Neural progenitor cell (in vitro differentiated cells): ENCODE data around the gene ETV1. TPM values are rescaled to one million over a fixed set of nuclear protein-coding genes. Genes with fewer than 3 reads are reported as not detected.

Experiments used
- DNase-seq: peaks from one replicate; pipeline ENCODE4 v3.0.0-alpha.2; 2016; ENCODE audit warnings: low spot score
- H2AFZ ChIP-seq: fragments of 200-600 bp; sonication (generic); replicated peaks from 2 replicates; pipeline ENCODE4 v1.6.1; 2016; ENCODE audit warnings: antibody characterized with exemption
- H3F3A ChIP-seq: fragments of 200-600 bp; sonication (generic); 2 replicates; pipeline ENCODE4 v1.6.1; 2016; ENCODE audit warnings: antibody characterized with exemption, low read depth
- H3K27ac ChIP-seq: fragments of 200-600 bp; sonication (generic); 2 replicates; pipeline ENCODE4 v1.5.1; 2016; ENCODE audit warnings: mild to moderate bottlenecking
- H3K27me3 ChIP-seq: fragments of 200-600 bp; sonication (generic); 2 replicates; pipeline ENCODE4 v1.6.1; 2016; ENCODE audit warnings: mild to moderate bottlenecking, moderate library complexity
- H3K36me3 ChIP-seq: fragments of 200-600 bp; sonication (generic); 2 replicates; pipeline ENCODE4 v1.5.1; 2016
- H3K4me1 ChIP-seq: fragments of 200-600 bp; sonication (generic); 2 replicates; pipeline ENCODE4 v1.6.1; 2016; ENCODE audit warnings: mixed run types
- H3K4me2 ChIP-seq: fragments of 200-600 bp; sonication (generic); 2 replicates; pipeline ENCODE4 v1.6.1; 2016
- H3K4me3 ChIP-seq: fragments of 200-600 bp; sonication (generic); 2 replicates; pipeline ENCODE4 v1.5.1; 2016
- H3K79me2 ChIP-seq: fragments of 200-600 bp; sonication (generic); 2 replicates; pipeline ENCODE4 v1.6.1; 2016; ENCODE audit warnings: low read depth
- H3K9ac ChIP-seq: fragments of 200-600 bp; sonication (generic); 2 replicates; pipeline ENCODE4 v1.6.1; 2016
- H3K9me3 ChIP-seq: fragments of 200-600 bp; sonication (generic); 2 replicates; pipeline ENCODE4 v1.5.1; 2016; ENCODE audit warnings: low read depth
- H4K20me1 ChIP-seq: fragments of 200-600 bp; sonication (generic); 2 replicates; pipeline ENCODE4 v1.6.1; 2016; ENCODE audit warnings: low read depth
- H3K27ac Mint-ChIP-seq: 3 replicates; pipeline ENCODE4 v1.8.0; 2021; ENCODE audit warnings: mixed read lengths
- H3K27me3 Mint-ChIP-seq: 2 replicates; pipeline ENCODE4 v1.8.0; 2022; ENCODE audit warnings: low read depth, mild to moderate bottlenecking, inconsistent platforms, moderate library complexity, mixed read lengths; ENCODE audit not compliant: insufficient read depth
- H3K36me3 Mint-ChIP-seq: 3 replicates; pipeline ENCODE4 v1.8.0; 2021; ENCODE audit warnings: mixed read lengths
- H3K4me1 Mint-ChIP-seq: 3 replicates; pipeline ENCODE4 v1.8.0; 2021; ENCODE audit warnings: mixed read lengths
- H3K4me3 Mint-ChIP-seq: 3 replicates; pipeline ENCODE4 v1.8.0; 2021; ENCODE audit warnings: mild to moderate bottlenecking, moderate library complexity, mixed read lengths
- H3K9me3 Mint-ChIP-seq: 3 replicates; pipeline ENCODE4 v1.8.0; 2020; ENCODE audit warnings: mixed read lengths
- CTCF ChIP-seq: fragments of 200-600 bp; sonication (generic); IDR thresholded peaks from 2 replicates; pipeline ENCODE4 v1.5.1; 2017; ENCODE audit warnings: antibody characterized with exemption, mild to moderate bottlenecking
- EZH2 ChIP-seq: fragments of 200-600 bp; sonication (generic); IDR thresholded peaks from 2 replicates; pipeline ENCODE4 v1.6.1; 2017; ENCODE audit warnings: antibody characterized with exemption, mild to moderate bottlenecking, moderate library complexity
- EZH2phosphoT487 ChIP-seq: fragments of 200-600 bp; sonication (generic); IDR thresholded peaks from 2 replicates; pipeline ENCODE4 v1.6.1; 2017; ENCODE audit warnings: antibody characterized with exemption
- total RNA-seq: library from RNA; depleted of rRNA; stranded (reverse); fragments of >200 nt; gene quantifications from 2 replicates; pipeline ENCODE4 v1.2.3, GENCODE V29; 2015; ENCODE audit warnings: low replicate concordance

Gene ETV1
- total RNA-seq, 1 donor from 2014 or later, result 36.8 TPM

GRCh38 chr7:13894377-13894776 is 95.1 kb downstream of the ETV1 start:
- Histone ChIP-seq H3K4me1 (peaks cover 8% of the 10 kb centered on the region), H3K27me3 (no peaks in the 10 kb centered on the region), H3K9ac (no peak overlapping the region), H3F3A (peaks cover 5% of the 10 kb centered on the region), H4K20me1 (no peaks in the 10 kb centered on the region), H3K36me3 (peaks cover 24% of the 10 kb centered on the region), H3K9me3 (no peaks in the 10 kb centered on the region), H2AFZ (no peak overlapping the region), H3K4me3 (no peak overlapping the region), H3K4me2 (no peak overlapping the region), H3K27ac (no peak overlapping the region), H3K79me2 (no peaks in the 10 kb centered on the region)
- peaks cover 3% of the 10 kb centered on the region for H3K27me3 Mint-ChIP-seq
- no peak for DNase-seq
- peaks cover 2% of the 10 kb centered on the region for H3K9me3 Mint-ChIP-seq
- TF ChIP-seq CTCF (no peak), EZH2phosphoT487 (no peak), EZH2 (no peak)
- no peak overlapping the region for H3K27ac Mint-ChIP-seq
- peaks cover 3% of the 10 kb centered on the region for H3K4me1 Mint-ChIP-seq
- H3K36me3 Mint-ChIP-seq, result peaks cover 24% of the 10 kb centered on the region
- H3K4me3 Mint-ChIP-seq, result no peak overlapping the region

- H3K4me2 ChIP-seq, result no peak overlapping the region
- H3K4me1 ChIP-seq, result no peaks in the 10 kb centered on the region
- Mint-ChIP-seq H3K4me3 (no peak overlapping the region), H3K27me3 (peaks cover under 1% of the 10 kb centered on the region), H3K4me1 (no peaks in the 10 kb centered on the region), H3K36me3 (peaks cover 17% of the 10 kb centered on the region), H3K9me3 (peaks cover 2% of the 10 kb centered on the region), H3K27ac (no peak overlapping the region)
- H3K79me2 ChIP-seq, result no peaks in the 10 kb centered on the region
- TF ChIP-seq EZH2 (no peak), EZH2phosphoT487 (no peak), CTCF (no peak)
- peaks cover 16% of the 10 kb centered on the region for H3K36me3 ChIP-seq
- H3K9me3 ChIP-seq, result no peaks in the 10 kb centered on the region
- no peak overlapping the region for H2AFZ ChIP-seq
- H3K27me3 ChIP-seq, result no peaks in the 10 kb centered on the region
- DNase-seq, result no peak
- H4K20me1 ChIP-seq, result no peaks in the 10 kb centered on the region
- no peaks in the 10 kb centered on the region for H3F3A ChIP-seq
- no peak overlapping the region for H3K27ac ChIP-seq
- H3K9ac ChIP-seq, result no peak overlapping the region
- no peak overlapping the region for H3K4me3 ChIP-seq
Measured at GRCh38 chr7:13890793-13891192, 98.7 kb downstream of the ETV1 start.

- Mint-ChIP-seq H3K27me3 (no peaks in the 10 kb centered on the region), H3K36me3 (no peaks in the 10 kb centered on the region), H3K4me3 (no peak overlapping the region), H3K9me3 (peaks cover 2% of the 10 kb centered on the region), H3K27ac (no peak overlapping the region), H3K4me1 (no peaks in the 10 kb centered on the region)
- Histone ChIP-seq H3K27ac (no peak overlapping the region), H3F3A (no peaks in the 10 kb centered on the region), H3K79me2 (no peaks in the 10 kb centered on the region), H3K4me1 (no peaks in the 10 kb centered on the region), H4K20me1 (no peaks in the 10 kb centered on the region), H3K4me3 (no peak overlapping the region), H3K4me2 (no peak overlapping the region), H3K9ac (no peak overlapping the region), H3K27me3 (no peaks in the 10 kb centered on the region), H2AFZ (no peak overlapping the region), H3K36me3 (no peaks in the 10 kb centered on the region), H3K9me3 (no peaks in the 10 kb centered on the region)
- no peak for DNase-seq
- TF ChIP-seq CTCF (no peak), EZH2phosphoT487 (no peak), EZH2 (no peak)
Measured at GRCh38 chr7:13886356-13886755, 103.1 kb downstream of the ETV1 start.

- Histone ChIP-seq H3K4me1 (no peaks in the 10 kb centered on the region), H4K20me1 (no peaks in the 10 kb centered on the region), H3K9ac (no peak overlapping the region), H3K27ac (no peak overlapping the region), H3K27me3 (no peaks in the 10 kb centered on the region), H2AFZ (no peak overlapping the region), H3K4me2 (no peak overlapping the region), H3K79me2 (no peaks in the 10 kb centered on the region), H3K36me3 (no peaks in the 10 kb centered on the region), H3K4me3 (no peak overlapping the region), H3F3A (no peaks in the 10 kb centered on the region), H3K9me3 (no peaks in the 10 kb centered on the region)
- H3K4me3 Mint-ChIP-seq, result no peak overlapping the region
- DNase-seq, result no peak
- H3K4me1 Mint-ChIP-seq, result no peaks in the 10 kb centered on the region
- no peaks in the 10 kb centered on the region for H3K9me3 Mint-ChIP-seq
- H3K36me3 Mint-ChIP-seq, result no peaks in the 10 kb centered on the region
- no peaks in the 10 kb centered on the region for H3K27me3 Mint-ChIP-seq
- no peak overlapping the region for H3K27ac Mint-ChIP-seq
- TF ChIP-seq EZH2 (no peak), CTCF (no peak), EZH2phosphoT487 (no peak)
Measured at GRCh38 chr7:13882051-13882450, 107.4 kb downstream of the ETV1 start.
